ENCODE results near the gene RHOBTB3. TPM values are rescaled to one million over a fixed set of nuclear protein-coding genes. Genes with fewer than 3 reads are reported as not detected.

RHOBTB3 gene
- total RNA-seq, 1 donor from 2014 or later = 73.8 TPM

GRCh38 chr5:95823218-95823737 lies 92.1 kb downstream of the RHOBTB3 start:
- Mint-ChIP-seq H3K4me3 (ENCODE audit: unreplicated experiment) (peak overlapping the region; percentile 96), H3K4me1 (ENCODE audit: low read depth, unreplicated experiment) (peaks cover 24% of the 10 kb centered on the region), H3K27me3 (ENCODE audit: low read depth, unreplicated experiment) (peaks cover 6% of the 10 kb centered on the region), H3K9me3 (ENCODE audit: unreplicated experiment) (peaks cover 3% of the 10 kb centered on the region), H3K27ac (ENCODE audit: unreplicated experiment) (peak overlapping the region; percentile 85), H3K36me3 (ENCODE audit: low read depth, unreplicated experiment) (peaks cover 3% of the 10 kb centered on the region)
- peaks cover 34% of the 10 kb centered on the region for H3K4me1 ChIP-seq (ENCODE audit: insufficient read depth, low read length)
- peaks cover 17% of the 10 kb centered on the region for H4K20me1 ChIP-seq (ENCODE audit: insufficient read depth, low read length)
- peak overlapping the region; percentile 81 for H2AFZ ChIP-seq (ENCODE audit: low read depth, low read length)
- H3K9me3 ChIP-seq (ENCODE audit: insufficient read depth, low read depth, low read length) = no peaks in the 10 kb centered on the region
- peak overlapping the region; percentile 91 for H3K9ac ChIP-seq (ENCODE audit: low read length)
- FAIRE-seq (no peak), DNase-seq (ENCODE audit: low read depth) (no peak)
- no peak for TF ChIP-seq EZH2 (IDR thresholded peaks at IDR 0.05; ENCODE audit: insufficient read depth, low read length)
- no peak for TF ChIP-seq CTCF (IDR thresholded peaks at IDR 0.05; ENCODE audit: insufficient read depth, low read depth, low read length)
- H3K27ac ChIP-seq (ENCODE audit: low read depth, low read length) = peak overlapping the region; percentile 93
- H3K27me3 ChIP-seq (ENCODE audit: insufficient read depth, low read length) = no peaks in the 10 kb centered on the region
- H3K4me3 ChIP-seq (ENCODE audit: insufficient read depth, low read depth, low read length) = peak overlapping the region; percentile 97
- peaks cover 29% of the 10 kb centered on the region for H3K79me2 ChIP-seq (ENCODE audit: insufficient read depth, low read length)
- peak overlapping the region; percentile 92 for H3K4me2 ChIP-seq (ENCODE audit: low read length)
- no peaks in the 10 kb centered on the region for H3K36me3 ChIP-seq (ENCODE audit: insufficient read depth, low read length)

DNA sequence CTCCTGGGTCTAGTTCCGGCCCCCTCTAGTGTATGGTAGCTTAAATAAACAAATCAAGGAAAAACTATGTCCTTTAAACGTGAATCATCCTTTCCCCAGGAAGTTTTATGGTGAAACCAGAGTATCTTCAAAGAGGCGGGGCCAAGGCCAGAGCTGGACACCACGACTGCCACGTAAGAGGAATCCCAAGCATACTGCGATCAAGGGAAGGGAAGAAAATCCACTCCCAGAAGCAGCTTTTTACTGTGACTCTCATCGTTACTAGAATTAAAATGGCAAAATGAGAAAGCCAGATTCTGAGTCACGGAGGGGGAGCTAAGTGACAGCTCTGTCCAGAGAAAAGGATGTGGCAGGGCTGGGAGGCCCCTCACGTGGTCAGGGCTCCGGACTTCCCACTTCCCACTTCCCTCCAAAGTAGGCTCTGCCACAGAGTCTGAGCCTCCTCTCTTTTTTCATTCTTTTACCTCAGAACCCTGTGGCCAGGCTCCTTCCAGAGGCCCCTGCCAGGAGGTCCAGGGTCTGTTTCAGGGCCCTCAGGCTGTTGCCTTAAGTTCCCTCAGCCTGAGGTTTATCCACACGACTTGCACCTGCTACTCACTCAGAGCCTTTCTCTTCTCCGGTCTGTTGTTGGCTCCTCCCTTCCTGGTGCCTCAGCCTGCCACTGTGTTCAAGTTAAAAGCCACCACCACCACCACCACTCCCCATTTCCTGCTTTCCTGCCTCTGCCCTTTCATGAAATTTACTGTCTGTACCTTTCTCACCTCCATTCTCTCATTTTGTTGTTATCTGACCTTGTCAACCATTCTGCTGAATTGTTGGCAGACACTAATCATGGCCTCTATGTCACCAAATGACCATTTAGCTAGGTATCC lies 92.8 kb downstream of the RHOBTB3 start:
- Histone ChIP-seq H3K4me2 (ENCODE audit: low read length) (peak overlapping the region; percentile 92), H2AFZ (ENCODE audit: low read depth, low read length) (peak overlapping the region; percentile 81), H3K4me3 (ENCODE audit: insufficient read depth, low read depth, low read length) (peak overlapping the region; percentile 97), H3K79me2 (ENCODE audit: insufficient read depth, low read length) (peaks cover 22% of the 10 kb centered on the region), H3K9me3 (ENCODE audit: insufficient read depth, low read depth, low read length) (no peaks in the 10 kb centered on the region), H4K20me1 (ENCODE audit: insufficient read depth, low read length) (peaks cover 10% of the 10 kb centered on the region), H3K9ac (ENCODE audit: low read length) (peak overlapping the region; percentile 91), H3K27me3 (ENCODE audit: insufficient read depth, low read length) (no peaks in the 10 kb centered on the region), H3K36me3 (ENCODE audit: insufficient read depth, low read length) (no peaks in the 10 kb centered on the region), H3K27ac (ENCODE audit: low read depth, low read length) (peak overlapping the region; percentile 93), H3K4me1 (ENCODE audit: insufficient read depth, low read length) (peaks cover 28% of the 10 kb centered on the region)
- no peaks in the 10 kb centered on the region for H3K36me3 Mint-ChIP-seq (ENCODE audit: low read depth, unreplicated experiment)
- H3K27ac Mint-ChIP-seq (ENCODE audit: unreplicated experiment) = peak overlapping the region; percentile 85
- peaks cover 6% of the 10 kb centered on the region for H3K27me3 Mint-ChIP-seq (ENCODE audit: low read depth, unreplicated experiment)
- FAIRE-seq (no peak), DNase-seq (ENCODE audit: low read depth) (peak; percentile 93)
- peak overlapping the region; percentile 41 for H3K4me3 Mint-ChIP-seq (ENCODE audit: unreplicated experiment)
- H3K4me1 Mint-ChIP-seq (ENCODE audit: low read depth, unreplicated experiment) = peaks cover 18% of the 10 kb centered on the region
- peaks cover 3% of the 10 kb centered on the region for H3K9me3 Mint-ChIP-seq (ENCODE audit: unreplicated experiment)
- TF ChIP-seq EZH2 (IDR thresholded peaks at IDR 0.05; ENCODE audit: insufficient read depth, low read length) (no peak), CTCF (IDR thresholded peaks at IDR 0.05; ENCODE audit: insufficient read depth, low read depth, low read length) (no peak)

Data from astrocyte (in vitro differentiated cells and primary cell).